ENCODE data around the gene CHST15.

CHST15 gene

DNA sequence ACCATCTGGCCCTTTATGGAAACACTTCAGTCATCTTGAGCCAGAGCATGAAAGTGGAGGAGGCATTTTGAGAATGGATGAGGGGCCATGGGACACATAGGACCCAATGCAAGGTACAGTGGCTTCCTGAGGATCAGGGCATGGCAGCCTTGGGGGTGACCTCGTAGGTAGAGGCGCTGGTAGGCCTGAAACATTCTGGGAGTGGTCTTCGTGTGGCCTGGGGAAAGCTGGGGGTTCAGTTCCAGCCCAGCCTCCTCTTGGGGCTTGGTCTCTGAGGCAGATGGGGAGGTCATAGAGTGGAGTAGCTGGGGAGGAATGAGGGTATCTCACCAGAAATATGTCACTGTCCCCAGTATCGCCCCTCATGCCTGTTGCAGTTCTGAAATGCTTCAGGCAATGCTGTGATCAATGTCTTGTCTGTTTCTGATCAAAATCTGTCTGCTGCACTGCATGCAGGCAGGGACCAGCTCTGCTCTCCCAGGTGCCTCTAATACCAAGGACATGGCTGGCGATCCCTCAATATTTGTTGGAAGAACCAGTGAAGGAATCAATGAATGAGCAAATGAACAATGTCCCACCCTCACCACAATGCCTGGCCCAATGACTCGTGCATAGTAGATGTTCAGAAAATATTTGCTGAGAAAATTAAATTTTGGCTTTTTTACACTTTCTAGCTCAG is 90.9 kb downstream of the CHST15 start:
- TF ChIP-seq, protein P1, sequence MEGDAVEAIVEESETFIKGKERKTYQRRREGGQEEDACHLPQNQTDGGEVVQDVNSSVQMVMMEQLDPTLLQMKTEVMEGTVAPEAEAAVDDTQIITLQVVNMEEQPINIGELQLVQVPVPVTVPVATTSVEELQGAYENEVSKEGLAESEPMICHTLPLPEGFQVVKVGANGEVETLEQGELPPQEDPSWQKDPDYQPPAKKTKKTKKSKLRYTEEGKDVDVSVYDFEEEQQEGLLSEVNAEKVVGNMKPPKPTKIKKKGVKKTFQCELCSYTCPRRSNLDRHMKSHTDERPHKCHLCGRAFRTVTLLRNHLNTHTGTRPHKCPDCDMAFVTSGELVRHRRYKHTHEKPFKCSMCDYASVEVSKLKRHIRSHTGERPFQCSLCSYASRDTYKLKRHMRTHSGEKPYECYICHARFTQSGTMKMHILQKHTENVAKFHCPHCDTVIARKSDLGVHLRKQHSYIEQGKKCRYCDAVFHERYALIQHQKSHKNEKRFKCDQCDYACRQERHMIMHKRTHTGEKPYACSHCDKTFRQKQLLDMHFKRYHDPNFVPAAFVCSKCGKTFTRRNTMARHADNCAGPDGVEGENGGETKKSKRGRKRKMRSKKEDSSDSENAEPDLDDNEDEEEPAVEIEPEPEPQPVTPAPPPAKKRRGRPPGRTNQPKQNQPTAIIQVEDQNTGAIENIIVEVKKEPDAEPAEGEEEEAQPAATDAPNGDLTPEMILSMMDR (IDR thresholded peaks at IDR 0.05; ENCODE audit: insufficient read depth, low read length, missing control alignments): no peak
- H3K4me3 ChIP-seq (ENCODE audit: low read depth, low read length): no peak overlapping the region
- no peak for DNase-seq (ENCODE audit: low read depth, low spot score)
- ChIA-PET POLR2A (no interaction called here), CTCF (interaction anchor here (1.0 to 4.3 kb wide), 3 partner anchors 10 to 388 kb away, joined by 3 to 23 read pairs (median 3); no protein-coding TSS in a partner anchor)

DNA sequence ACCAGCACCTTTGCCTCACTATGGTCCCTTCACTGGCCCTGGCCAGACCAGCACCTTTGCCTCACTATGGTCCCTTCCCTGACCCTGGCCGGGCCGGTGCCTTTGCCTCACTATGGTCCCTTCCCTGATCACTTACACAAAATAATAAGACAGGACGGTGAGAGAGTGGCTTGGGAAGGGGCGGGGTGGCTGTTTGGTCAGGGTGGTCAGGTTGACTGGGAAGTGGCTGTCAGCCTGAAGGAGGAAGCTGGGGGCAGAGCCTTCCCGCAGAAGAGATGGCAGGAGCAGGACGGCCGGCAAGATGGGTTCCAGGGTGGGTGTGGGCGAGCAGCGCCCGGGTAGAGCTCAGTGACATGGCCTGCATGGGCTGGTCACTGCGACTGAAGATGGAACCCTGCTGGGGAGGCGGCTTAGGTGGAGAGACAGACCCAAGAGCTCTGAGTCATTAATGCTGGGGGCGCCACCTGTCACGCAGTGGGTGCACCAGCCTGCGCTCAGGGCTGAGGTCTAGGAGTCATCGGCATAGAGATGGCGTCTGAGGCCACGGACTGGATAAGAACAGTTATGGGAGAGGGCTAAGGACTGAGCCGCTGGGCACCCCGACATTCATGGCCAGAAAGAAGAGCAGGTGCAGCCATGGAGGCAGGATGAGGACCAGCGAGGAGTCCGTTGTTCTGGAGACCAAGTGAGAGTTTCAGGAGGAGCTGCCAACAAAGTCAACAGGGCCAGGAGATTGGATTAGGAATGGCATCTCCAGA is 91.8 kb downstream of the CHST15 start:
- H3K4me3 ChIP-seq (ENCODE audit: low read depth, low read length): no peak overlapping the region
- no peak for DNase-seq (ENCODE audit: low read depth, low spot score)
- CTCF ChIA-PET: interaction anchor here (1.4 to 4.3 kb wide), 2 partner anchors 13 to 389 kb away, joined by 3 to 23 read pairs; no protein-coding TSS in a partner anchor
- TF ChIP-seq, protein P1 (IDR thresholded peaks at IDR 0.05; ENCODE audit: insufficient read depth, low read length, missing control alignments): no peak
- POLR2A ChIA-PET: no interaction called here

DNA sequence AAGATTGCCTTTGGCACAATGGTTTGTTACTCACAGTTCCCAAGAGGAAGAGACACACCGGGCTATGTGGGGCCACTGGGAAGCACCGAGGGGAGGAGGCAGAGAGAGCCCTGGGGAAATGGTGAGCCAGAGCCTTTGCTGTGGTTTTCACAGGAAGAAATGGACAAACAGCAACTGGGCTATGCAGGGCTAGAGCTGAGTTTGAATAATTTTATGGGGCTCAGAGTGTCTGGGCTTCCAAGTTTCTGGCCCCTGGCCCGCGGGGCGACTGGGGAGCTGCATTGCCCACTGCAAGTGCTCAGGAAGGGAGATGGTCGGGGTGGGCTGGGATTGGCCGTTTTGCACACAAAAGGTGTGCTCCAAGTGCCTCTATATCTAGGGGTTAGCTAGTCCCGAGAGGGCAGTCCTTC is 92.6 kb downstream of the CHST15 start:
- no peak for DNase-seq (ENCODE audit: low read depth, low spot score)
- no peak overlapping the region for H3K4me3 ChIP-seq (ENCODE audit: low read depth, low read length)
- ChIA-PET CTCF (interaction anchor here (4.3 kb wide), 1 partner anchor 389 kb away, joined by 23 read pairs; no protein-coding TSS in a partner anchor), POLR2A (no interaction called here)
- TF ChIP-seq, protein P1 (IDR thresholded peaks at IDR 0.05; ENCODE audit: insufficient read depth, low read length, missing control alignments): no peak

- TF ChIP-seq, protein P1 (IDR thresholded peaks at IDR 0.05; ENCODE audit: insufficient read depth, low read length, missing control alignments): no peak
- CTCF ChIA-PET: interaction anchor here (1.3 to 15.0 kb wide), 3 partner anchors 9 to 391 kb away, joined by 3 to 573 read pairs (median 23); no protein-coding TSS in a partner anchor
- no peak overlapping the region for H3K4me3 ChIP-seq (ENCODE audit: low read depth, low read length)
- POLR2A ChIA-PET: no interaction called here
- DNase-seq (ENCODE audit: low read depth, low spot score): no peak
Measured at GRCh38 chr10:123999956-124000615, 93.3 kb downstream of the CHST15 start.

- CTCF ChIA-PET: interaction anchor here (1.3 to 15.0 kb wide), 2 partner anchors 10 to 392 kb away, joined by 3 to 573 read pairs; no protein-coding TSS in a partner anchor
- TF ChIP-seq, protein P1 (IDR thresholded peaks at IDR 0.05; ENCODE audit: insufficient read depth, low read length, missing control alignments): no peak
- no peak overlapping the region for H3K4me3 ChIP-seq (ENCODE audit: low read depth, low read length)
- no peak for DNase-seq (ENCODE audit: low read depth, low spot score)
- POLR2A ChIA-PET: interaction anchor here (0.6 kb wide), 1 partner anchor 343 kb away, joined by 3 read pairs; no protein-coding TSS in a partner anchor
Measured at GRCh38 chr10:123999261-123999660, 94.1 kb downstream of the CHST15 start.

Data from AG04449 (cell line).